ENCODE data around the gene ATL2.
"Not testable (repeated sequence)": the region's sequence is repeated elsewhere in the genome, so short reads cannot be mapped to it uniquely, and the experiment has no call there.

The ATL2 gene

GRCh38 chr2:38343212-38343611 is 33.9 kb downstream of the ATL2 start:
- intact Hi-C loops (cut with DNase I): no loop called here
- no peak for DNase-seq

DNA sequence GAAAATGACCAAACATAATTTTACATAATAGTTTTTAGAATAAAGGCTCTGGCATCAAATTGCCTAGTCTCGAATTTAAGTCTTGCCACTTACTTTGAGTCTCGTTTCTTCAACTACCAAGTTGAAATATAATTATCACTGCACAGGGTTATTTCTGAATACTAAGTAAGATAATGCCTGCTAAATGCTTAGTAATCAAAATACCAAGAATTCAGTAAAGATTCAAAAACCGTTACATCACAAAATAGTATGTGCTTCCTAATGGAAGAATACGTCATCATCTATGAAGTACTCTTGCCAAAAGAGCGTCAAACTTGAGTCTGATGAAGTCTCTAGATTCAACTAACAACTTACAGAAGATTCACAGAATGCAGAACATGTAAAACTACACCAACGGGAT is 40.5 kb downstream of the ATL2 start:
- no peak for DNase-seq
- intact Hi-C loops (cut with DNase I): no loop called here

DNA sequence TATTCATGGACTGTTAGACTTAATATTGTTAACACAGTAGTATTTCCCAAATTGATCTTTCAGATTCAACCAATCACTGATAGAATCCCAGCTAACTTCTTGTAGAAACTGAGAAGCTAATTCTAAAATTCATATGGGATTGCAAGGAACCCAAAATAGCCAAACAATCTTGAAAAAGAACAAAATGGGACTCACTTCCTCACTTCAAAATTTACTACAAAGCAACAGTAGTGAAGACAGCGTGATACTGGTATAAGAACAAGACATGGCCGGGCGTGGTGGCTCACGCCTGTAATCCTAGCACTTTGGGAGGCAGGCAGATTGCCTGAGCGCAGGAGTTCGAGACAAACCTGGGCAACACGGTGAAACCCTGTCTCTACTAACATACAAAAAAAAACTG is 46.3 kb downstream of the ATL2 start:
- intact Hi-C loops (cut with DNase I): no loop called here
- DNase-seq: no peak

- DNase-seq: no peak
- intact Hi-C loops (cut with DNase I): no loop called here
These were observed 49.5 kb downstream of the ATL2 start for GRCh38 chr2:38327580-38327979.

- no peak for DNase-seq
- intact Hi-C loops (cut with DNase I): no loop called here
These were observed 53.5 kb downstream of the ATL2 start for GRCh38 chr2:38323623-38324022.

GRCh38 chr2:38322224-38322914 is 54.7 kb downstream of the ATL2 start:
- no peak for DNase-seq
- intact Hi-C loops (cut with DNase I): no loop called here

DNA sequence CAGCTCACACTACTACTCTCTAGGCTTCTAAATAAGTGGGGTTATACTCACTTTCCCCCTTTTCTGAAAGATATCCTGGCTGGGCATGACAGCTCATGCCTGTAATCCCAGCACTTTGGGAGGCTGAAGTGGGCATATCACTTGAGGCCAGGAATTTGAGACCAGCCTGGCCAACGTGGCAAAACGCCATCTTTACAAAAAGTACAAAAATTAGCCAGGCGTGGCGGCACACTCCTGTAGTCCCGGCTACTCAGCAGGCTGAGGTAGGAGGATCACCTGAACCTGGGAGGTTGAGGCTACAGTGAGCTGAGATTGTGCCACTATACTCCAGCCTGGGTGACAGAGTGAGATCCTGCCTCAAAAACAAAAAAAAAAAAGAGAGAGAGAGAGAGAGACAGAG is 57.8 kb downstream of the ATL2 start:
- intact Hi-C loops (cut with DNase I): loop anchor here (5.0 to 10.0 kb wide), 2 partner anchors 58 to 406 kb away; partner anchors contain the start of gene ATL2

GRCh38 chr2:38317725-38318124 is 59.3 kb downstream of the ATL2 start:
- intact Hi-C loops (cut with DNase I): loop anchor here (5.0 to 10.0 kb wide), 2 partner anchors 60 to 407 kb away; partner anchors contain the start of gene ATL2
- DNase-seq: no peak

More for the DNA sequence above, 57.8 kb downstream of the ATL2 start:
- DNase-seq: not testable (repeated sequence)

DNA sequence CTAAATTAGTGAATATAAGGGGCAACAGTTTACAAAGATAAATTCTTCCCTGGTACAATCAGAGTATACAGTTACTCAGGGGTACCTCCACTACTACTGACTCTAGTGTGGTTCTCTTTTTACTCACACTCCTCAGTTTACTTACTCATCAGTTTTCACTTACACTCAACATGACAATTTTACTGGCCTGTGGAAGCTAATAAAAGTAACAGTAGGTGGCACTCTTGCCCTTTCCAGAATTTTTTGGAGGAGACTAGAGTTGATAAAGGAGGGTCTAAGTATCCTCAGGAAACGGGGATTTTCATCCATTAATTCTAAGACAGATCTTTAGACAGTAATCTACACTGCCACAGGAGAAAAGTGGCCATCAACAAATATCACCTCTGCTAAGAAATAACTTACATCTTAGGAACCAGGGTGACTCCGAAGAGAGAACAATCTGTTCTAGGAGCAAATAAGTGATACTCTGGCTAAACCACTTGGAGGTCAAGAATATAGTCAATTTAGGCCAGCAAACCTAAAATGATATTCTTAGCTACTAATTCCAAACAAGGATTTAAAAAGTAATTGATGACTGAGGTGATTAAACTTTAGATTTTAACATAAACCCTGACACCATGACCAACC is 61.3 kb downstream of the ATL2 start:
- DNase-seq: no peak
- intact Hi-C loops (cut with DNase I): loop anchor here (5.0 to 10.0 kb wide), 2 partner anchors 61 to 409 kb away; partner anchors contain the start of gene ATL2

DNA sequence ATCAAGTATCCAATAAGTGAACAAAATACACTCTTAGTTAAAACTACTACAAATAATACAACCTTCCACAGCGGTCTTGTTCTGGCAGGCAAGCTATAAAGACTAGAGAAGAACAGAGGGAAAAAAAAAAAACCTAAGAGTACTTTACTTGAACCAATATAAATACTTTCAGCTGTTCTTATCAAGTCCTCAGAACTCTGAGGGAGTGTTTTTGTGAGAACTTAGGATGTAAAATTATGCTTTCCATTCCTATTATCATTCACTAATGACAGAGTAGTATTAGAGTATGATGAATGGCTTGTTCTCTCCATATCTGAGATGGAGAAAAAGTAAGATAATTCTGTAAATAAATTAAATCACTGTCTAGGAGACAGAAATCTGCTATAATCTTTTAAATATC is 68.3 kb downstream of the ATL2 start:
- intact Hi-C loops (cut with DNase I): no loop called here
- no peak for DNase-seq

- no peak for DNase-seq
- intact Hi-C loops (cut with DNase I): no loop called here
These were observed 74.9 kb downstream of the ATL2 start for GRCh38 chr2:38301969-38302702.

GRCh38 chr2:38301340-38301968 is 75.6 kb downstream of the ATL2 start:
- DNase-seq: no peak
- intact Hi-C loops (cut with DNase I): no loop called here

DNA sequence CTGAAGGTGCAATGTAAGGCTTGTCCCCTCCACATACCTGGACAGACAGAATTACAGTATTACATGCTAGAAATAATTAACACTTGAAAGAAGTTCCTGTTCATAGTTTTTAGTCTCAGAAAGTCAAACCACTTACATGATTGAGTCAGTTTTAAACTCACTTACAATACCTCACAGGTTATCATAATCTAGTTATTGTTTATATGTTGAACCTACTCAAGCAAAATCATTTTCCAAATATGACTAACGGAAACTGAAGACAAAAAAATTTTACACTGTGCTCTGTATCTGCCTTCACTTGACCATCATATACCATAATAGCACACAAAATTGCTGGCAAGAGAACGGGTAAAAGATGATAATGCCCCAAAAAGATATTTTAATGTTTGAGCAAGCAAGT is 78.5 kb downstream of the ATL2 start:
- intact Hi-C loops (cut with DNase I): no loop called here
- DNase-seq: no peak

DNA sequence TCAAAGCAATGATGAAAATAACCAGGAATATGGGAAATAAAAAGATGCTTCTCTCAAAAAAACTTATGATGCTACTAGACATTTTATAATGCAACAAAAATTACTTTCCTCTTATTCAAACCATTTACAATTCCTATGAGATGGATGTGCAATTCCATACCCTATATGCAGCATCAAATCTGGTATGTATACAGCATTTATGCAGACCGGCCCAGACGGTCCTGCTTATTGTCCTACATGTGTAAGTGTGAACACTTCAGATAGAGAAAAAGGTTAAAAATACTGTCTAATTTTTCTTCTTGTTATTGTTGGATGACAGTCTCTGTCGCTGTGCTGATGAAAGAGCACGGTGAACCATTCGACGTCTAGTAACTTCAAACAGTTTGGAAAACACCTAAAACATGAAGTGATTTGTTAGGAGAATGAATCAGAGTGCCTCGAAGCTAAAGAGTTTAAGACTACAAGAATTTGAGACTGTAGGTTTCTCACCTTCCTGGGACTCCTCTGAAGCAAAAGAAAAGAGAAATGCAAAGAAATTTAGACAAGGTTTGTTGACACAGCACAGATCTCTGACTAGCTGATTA is 80.8 kb downstream of the ATL2 start:
- intact Hi-C loops (cut with DNase I): no loop called here
- no peak for DNase-seq

DNA sequence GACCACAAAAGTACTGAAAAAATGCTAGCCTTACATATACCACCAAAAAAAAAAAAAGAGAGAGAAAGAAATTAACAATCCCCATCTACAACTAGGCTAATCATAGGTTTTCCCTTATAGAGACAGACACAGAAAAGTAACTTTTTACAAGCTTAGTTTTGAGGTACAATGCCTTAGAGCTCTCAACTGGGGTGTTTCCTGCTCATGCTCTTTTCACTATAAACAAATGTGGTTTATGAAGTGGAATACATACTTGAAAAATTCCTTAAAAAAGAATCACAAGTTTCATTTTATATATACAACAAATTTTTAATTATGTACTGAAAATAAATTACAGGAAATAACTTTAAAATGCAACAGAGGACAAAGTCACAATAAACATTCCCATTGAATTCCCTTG is 82.5 kb downstream of the ATL2 start:
- intact Hi-C loops (cut with DNase I): no loop called here
- no peak for DNase-seq

DNA sequence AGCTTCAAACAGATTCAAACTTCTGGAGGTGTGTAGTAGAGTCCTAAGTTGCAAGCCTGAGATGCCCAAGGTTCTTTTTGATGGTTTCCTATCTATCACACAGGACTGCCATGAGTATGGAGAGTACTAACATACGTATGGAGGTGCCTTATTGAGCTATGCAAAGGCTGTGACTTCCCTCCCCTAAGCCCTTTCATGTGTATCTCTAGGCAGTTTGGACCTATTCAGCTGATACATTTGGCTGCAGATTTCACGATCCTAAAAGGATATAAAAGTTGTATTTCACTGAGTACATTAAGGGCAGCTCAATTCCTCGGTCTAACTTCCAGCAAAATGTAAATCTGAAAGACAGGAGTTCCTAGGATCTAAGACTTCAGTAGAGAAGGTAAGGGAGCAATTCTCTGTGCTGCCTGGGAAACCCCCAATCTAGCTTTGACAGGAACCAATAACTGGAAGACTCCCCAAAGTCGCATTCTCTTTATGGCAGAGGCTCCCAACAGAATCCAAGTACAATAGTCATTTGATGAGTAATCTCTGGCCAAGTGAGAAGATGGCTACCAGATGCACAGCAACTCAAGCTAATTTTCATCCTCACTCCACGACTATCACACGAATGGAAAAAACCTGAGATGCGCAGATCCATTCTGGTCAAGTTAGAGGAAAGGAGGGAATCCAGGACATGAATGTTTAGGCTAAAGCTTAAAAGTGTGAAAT is 83.8 kb downstream of the ATL2 start:
- intact Hi-C loops (cut with DNase I): no loop called here
- no peak for DNase-seq

DNA sequence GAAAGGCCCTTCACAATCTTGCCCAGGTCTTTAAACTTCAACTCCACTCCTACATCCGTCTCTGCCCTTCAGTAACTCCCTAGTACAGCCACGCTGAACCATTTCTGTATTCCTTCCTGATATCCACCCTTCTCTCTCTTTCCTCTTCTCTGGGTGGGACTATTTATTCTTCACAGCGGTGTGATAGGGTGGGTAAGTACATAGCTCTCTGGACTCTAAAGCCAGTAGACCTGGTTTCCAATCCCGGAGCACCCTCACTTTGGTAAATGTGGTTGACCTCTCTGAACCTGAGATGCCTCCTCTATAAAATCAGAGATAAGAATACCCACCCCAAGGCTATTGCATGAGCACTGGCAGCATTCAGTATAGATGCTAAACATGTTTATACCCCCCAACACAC is 86.7 kb downstream of the ATL2 start:
- intact Hi-C loops (cut with DNase I): no loop called here
- no peak for DNase-seq

DNA sequence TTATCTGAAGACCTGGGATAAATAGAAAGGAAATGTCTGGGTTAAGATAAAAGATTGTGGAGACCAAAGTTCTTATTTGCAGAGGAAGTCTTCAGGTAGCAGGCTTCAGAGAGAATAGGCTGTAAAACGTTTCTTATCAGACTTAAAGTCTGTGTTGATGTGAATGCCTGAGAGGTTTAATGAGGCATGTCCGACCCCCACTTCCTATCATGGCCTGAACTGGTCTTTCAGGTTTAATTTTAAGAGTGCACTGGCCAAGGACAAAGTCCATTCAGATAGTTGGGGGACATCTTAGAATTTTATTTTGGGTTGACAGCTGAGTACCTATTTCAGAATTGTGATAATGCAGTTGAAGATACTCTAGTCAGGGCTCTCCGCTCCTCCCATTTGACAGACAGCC is 92.1 kb downstream of the ATL2 start:
- intact Hi-C loops (cut with DNase I): no loop called here
- no peak for DNase-seq

DNA sequence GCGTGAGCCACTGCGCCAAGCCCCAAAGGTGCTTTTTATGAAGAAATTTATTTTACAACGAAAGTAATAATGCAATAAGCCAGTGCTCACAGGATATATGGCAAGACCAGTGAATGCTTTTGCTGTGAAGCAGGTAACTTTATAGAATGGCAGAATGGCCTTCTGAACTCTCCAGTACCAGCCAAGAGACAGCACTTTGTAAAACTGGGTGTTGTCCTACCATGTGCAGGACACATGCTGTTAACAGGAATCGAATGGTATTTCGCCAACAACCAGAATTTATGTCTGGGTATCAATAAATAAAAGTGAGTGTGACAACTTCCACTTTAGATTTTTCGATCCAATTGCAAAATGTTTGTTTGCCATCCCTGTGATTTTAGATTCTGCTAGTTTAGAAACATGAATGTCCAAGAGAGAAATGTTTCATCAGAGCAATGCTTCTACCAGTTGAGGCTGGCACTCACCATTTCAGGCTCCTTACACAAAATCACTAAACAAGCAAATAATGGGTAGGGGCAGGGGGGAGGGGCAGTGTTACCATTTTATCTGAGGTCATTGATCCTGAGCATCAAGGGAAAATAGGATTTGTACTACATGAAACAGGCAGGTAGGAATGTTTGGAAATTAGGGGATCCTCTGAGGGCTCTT is 95.9 kb downstream of the ATL2 start:
- intact Hi-C loops (cut with DNase I): no loop called here
- no peak for DNase-seq

- no peak for DNase-seq
- intact Hi-C loops (cut with DNase I): loop anchor here (10.0 kb wide), 1 partner anchor 384 kb away; no protein-coding TSS in a partner anchor
These were observed 97.9 kb downstream of the ATL2 start for GRCh38 chr2:38279201-38279600.

All from posterior cingulate gyrus (tissue), 11 donors.